HG02642 (cell line): ENCODE results near the gene PTDSS2.
"Not testable (repeated sequence)": the region's sequence is repeated elsewhere in the genome, so short reads cannot be mapped to it uniquely, and the experiment has no call there.

Experiments used
- ATAC-seq: cut with Tn5 transposase; IDR thresholded peaks from one replicate; pipeline ENCODE4 v1.9.1; 2021; ENCODE audit warnings: mild to moderate bottlenecking; ENCODE audit not compliant: unreplicated experiment, poor library complexity

PTDSS2 gene

DNA sequence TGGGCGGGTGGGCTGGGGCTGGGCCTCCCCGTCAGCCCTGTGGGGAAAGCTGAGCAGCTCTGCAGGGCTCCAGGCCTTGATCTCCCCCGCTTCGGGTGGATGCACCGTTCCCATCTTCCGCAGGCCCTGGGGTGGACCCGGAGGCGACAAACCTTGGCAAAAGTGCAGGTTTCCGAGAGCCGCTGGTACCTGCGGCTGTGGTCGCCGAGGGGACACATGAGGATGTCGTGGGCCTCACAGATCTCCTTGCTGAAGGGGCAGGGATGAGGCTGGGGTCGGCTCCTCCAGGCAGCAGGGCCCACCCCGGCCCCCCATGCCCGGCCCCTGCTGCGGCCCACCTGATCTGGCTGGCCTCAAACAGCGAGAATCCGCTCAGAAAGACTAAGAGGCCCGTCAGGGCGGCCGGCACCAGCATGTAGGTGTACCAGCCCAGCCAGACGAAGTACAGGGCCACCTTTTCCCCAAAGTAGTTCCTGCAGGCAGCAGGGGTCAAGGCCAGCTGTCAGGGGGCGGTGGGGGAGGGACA is 20.1 kb upstream of the PTDSS2 start:
- no peak for ATAC-seq

DNA sequence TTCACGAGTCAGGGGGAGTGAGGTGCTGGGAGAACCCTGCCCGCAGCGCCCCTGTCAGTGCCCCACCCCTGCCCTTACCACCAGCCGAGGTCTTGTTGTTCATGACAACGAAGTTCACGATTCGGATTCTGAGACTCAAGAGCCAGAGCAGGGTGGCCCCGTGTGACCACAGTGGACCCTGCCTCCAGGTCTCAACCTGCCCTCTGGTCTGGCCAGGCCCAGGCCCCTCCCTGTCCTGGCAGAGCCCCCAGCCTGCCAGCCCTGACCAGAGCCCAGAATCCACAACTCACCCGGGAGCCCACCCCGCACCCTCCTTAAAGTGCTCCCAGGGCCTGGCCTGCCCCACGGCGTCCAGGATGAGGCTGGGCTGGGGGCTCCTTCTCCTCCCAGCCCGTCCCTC is 18.2 kb upstream of the PTDSS2 start:
- no peak for ATAC-seq

- ATAC-seq = no peak
Observed at GRCh38 chr11:432501-433100, 17.5 kb upstream of the PTDSS2 start.

- no peak for ATAC-seq
Observed at GRCh38 chr11:433111-433510, 17.0 kb upstream of the PTDSS2 start.

GRCh38 chr11:433641-434040 is 16.4 kb upstream of the PTDSS2 start:
- ATAC-seq = no peak

DNA sequence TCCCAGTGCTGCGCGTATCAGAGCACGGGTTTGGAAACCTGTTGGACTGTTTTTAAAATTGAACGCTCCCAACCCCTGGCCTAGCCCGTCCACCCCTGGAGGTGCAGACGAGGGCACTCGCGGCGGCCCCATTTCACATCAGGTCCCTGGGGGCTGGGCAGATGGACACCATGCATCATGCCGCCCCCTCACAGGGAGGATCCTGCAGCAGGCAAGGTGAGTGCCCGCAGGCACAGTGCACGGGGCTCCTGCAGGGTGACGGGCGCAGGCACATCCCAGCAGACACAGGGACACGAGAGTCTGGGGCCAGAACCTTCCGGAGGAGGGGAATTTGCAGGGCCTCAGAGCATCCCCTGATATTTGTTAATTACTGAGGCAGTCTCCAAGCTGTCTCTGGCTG is 15.6 kb upstream of the PTDSS2 start:
- ATAC-seq = no peak

DNA sequence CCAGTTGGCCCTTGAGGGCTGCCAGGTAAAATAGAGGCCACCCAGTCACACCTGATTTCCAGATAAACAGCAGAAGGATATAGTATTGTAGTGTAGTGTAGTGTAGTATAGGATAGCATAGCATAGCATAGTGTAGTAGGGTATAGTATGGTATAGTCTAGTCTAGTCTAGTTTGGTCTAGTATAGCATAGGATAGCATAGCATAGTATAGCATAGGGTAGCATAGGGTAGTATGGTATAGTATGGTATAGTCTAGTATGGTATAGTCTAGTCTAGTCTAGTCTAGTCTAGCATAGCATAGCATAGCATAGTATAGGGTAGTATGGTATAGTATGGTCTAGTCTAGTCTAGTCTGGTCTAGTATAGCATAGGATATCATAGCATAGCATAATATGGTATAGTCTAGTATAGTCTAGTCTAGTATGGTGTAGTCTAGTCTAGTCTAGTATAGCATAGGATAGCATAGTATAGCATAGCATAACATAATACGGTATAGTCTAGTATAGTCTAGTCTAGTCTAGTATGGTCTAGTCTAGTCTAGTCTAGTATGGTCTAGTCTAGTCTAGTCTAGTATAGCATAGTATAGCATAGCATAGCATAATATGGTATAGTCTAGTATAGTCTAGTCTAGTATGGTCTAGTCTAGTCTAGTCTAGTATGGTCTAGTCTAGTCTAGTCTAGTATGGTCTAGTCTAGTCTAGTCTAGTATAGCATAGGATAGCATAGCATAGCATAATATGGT is 14.9 kb upstream of the PTDSS2 start:
- ATAC-seq = not testable (repeated sequence)

- no peak for ATAC-seq
Observed at GRCh38 chr11:437228-437870, 12.7 kb upstream of the PTDSS2 start.

GRCh38 chr11:438101-438844 is 11.8 kb upstream of the PTDSS2 start:
- ATAC-seq = no peak

DNA sequence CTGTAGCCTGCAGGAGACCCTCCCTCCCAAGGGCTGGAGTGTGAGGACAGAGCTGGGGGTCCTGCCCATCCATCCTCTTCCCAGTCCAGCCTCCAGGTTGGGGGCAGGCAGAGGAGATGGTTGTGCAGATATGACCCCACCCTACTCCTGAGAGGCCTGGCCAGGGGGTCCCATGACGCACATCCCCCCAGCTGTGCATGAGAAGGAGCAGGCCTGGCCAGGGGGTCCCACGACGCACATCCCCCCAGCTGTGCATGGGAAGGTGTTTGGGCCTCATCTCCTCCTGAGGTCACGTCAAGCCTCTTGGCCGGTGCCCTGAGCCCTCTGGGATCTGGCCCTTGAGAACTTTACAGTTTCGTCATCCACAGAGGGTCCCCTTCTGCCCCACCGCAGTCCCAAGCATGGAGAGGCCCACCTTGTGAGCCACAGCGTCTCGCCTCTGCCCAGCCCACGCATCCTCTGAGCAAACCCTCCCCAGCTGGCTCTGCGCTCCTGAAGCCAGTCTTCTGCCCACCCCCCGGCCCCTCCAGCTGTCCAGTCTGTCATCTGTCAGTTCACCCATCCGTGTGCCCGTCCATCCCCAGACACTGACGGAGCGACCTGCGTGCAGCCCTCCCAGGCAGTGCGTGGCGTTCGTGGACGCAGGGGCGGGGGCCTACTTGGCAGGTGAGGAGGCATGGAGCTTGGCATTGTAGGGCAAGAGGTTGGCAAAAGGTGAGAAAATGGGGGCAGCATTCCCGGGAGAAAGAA is 10.6 kb upstream of the PTDSS2 start:
- no peak for ATAC-seq

- no peak for ATAC-seq
Observed at GRCh38 chr11:440065-441042, 9.7 kb upstream of the PTDSS2 start.

- no peak for ATAC-seq
Observed at GRCh38 chr11:441043-441417, 9.0 kb upstream of the PTDSS2 start.

DNA sequence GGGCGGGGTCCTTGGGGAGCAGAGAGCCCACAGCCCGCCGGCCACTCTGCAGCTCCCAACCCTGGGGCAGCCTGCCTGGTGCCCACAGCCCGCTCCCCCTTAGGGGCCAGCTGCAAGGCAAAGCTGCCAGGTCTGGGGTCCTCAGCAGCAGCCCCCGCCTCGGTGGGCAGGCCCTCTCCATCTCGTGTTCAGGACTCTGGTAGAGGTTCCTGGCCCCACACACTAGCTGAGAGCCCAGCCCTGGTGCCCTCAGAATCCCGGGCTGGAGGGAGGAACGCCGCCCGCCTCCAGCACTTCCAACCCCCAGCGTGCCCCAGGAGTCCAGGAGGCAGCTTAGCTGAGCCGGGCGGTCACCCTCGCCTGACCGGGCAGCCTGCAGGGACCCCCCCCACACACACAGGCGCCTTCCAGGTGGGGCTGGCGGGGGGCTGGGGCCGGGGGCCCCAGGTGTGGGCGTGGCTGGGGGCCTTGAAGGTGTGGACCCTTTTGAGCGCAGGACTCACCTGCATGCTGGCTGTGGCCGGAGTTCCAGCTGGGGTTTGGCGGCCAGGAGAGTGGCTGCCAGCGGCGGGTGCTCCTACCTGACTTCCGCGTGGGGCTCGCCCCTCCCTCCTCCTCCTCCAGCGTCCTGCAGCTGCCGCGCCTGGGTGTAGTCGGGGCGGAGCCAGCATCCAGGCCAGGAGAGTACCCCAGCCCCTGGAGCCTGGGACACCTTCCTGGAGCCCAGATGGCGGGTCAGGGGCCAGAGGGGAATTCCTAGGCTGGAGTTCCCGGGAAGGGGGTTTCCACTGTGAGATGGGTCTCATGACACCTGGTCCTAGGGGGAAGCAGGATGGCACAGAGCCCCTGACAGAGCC is 8.4 kb upstream of the PTDSS2 start, which contains the start of gene ANO9:
Gene ANO9 (minus strand): TSS at position 594 of the 857 bp plus-strand sequence. CDS start 85 bp downstream, at position 509.
- ATAC-seq = peak; percentile 62

DNA sequence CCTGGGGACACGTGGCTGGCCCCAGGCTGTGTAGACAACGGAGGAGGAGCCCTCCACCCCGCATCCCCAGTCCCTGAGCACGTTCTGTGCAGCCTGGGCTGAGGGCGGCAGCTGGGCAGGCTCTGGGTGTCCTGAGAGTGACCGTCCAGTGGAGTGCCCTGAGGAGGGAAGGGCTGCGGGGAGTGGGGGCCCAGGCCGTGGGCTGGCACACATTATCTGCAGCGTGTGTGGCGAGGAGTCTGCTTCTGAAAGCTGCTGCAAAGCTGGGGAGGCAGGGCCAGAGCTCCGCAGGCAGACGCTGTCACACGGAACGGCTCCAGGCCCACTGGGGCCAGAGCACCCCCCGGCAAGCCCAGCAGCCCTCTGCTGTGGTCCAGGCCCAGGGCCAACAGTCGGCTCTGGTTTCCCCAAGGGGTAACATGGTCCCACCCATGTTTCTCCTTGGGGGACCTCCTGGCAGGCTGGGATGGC is 7.4 kb upstream of the PTDSS2 start:
- ATAC-seq = no peak

DNA sequence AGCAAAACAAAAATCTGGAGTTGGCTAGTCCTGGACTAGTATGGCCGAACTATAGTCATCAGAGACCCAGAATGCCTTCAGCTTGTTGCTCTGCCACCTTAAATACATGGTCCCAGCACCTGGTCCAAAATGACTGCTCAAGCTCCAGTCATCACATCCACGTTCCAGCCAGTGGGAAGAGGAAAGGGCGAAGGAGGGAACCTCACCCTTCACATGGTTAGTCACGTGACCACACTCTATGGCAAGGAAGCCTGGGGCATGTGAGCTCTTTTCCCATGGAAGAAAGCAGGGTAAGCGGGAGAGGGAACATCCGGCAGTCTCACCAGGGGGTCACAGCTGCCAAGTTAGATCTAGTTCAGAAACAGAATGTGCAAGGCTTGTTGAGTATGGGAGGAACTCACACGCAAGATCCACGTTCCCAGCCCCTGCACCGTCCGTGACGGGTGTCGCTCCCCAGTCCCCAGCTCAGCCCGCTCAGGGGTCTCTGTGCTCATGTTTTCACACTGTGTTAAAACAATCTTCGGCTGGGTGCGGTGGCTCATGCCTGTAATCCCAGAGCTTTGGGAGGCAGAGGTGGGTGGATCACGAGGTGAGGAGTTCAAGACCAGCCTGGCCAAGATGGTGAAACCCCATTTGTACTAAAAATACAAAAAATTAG is 6.4 kb upstream of the PTDSS2 start:
- no peak for ATAC-seq

- ATAC-seq = no peak
Observed at GRCh38 chr11:444396-445144, 5.5 kb upstream of the PTDSS2 start.
